ENCODE measurements around the gene SERPINA5. TPM values are rescaled to one million over a fixed set of nuclear protein-coding genes. Genes with fewer than 3 reads are reported as not detected.

Gene SERPINA5
- total RNA-seq, 2 experiments from 2014 or later, result not detected

GRCh38 chr14:94560751-94561655 lies 20.2 kb upstream of the SERPINA5 start, which contains the start of gene SERPINA4:
Gene SERPINA4 (plus strand): TSS chr14:94561442. CDS start chr14:94563483, 2,041 bp downstream.
- CTCF ChIA-PET, result interaction anchor here (0.7 to 1.0 kb wide), 2 partner anchors 12 kb away, joined by 3 read pairs; no protein-coding TSS in a partner anchor
- Mint-ChIP-seq H3K9me3 (ENCODE audit: low read depth) (no peaks in the 10 kb centered on the region), H3K27me3 (no peaks in the 10 kb centered on the region), H3K4me1 (no peaks in the 10 kb centered on the region), H3K27ac (no peak within 1 kb of the TSS), H3K36me3 (no peaks in the 10 kb centered on the region), H3K4me3 (no peak within 1 kb of the TSS)
- ATAC-seq, result no peak
- no peak for DNase-seq

- Mint-ChIP-seq H3K4me1 (no peaks in the 10 kb centered on the region), H3K4me3 (no peak overlapping the region), H3K27me3 (no peaks in the 10 kb centered on the region), H3K27ac (no peak overlapping the region), H3K9me3 (ENCODE audit: low read depth) (no peaks in the 10 kb centered on the region), H3K36me3 (no peaks in the 10 kb centered on the region)
- CTCF ChIA-PET, result interaction anchor here (1.0 kb wide), 1 partner anchor 13 kb away, joined by 3 read pairs; no protein-coding TSS in a partner anchor
- ATAC-seq (no peak), DNase-seq (no peak)
Measured at GRCh38 chr14:94561656-94562010, 19.6 kb upstream of the SERPINA5 start.

GRCh38 chr14:94562022-94562421 lies 19.2 kb upstream of the SERPINA5 start:
- Mint-ChIP-seq H3K36me3 (no peaks in the 10 kb centered on the region), H3K9me3 (ENCODE audit: low read depth) (no peaks in the 10 kb centered on the region), H3K27ac (no peak overlapping the region), H3K27me3 (no peaks in the 10 kb centered on the region), H3K4me3 (no peak overlapping the region), H3K4me1 (no peaks in the 10 kb centered on the region)
- DNase-seq, result no peak
- ATAC-seq, result no peak
- CTCF ChIA-PET, result interaction anchor here (1.0 kb wide), 1 partner anchor 13 kb away, joined by 3 read pairs; no protein-coding TSS in a partner anchor

DNA sequence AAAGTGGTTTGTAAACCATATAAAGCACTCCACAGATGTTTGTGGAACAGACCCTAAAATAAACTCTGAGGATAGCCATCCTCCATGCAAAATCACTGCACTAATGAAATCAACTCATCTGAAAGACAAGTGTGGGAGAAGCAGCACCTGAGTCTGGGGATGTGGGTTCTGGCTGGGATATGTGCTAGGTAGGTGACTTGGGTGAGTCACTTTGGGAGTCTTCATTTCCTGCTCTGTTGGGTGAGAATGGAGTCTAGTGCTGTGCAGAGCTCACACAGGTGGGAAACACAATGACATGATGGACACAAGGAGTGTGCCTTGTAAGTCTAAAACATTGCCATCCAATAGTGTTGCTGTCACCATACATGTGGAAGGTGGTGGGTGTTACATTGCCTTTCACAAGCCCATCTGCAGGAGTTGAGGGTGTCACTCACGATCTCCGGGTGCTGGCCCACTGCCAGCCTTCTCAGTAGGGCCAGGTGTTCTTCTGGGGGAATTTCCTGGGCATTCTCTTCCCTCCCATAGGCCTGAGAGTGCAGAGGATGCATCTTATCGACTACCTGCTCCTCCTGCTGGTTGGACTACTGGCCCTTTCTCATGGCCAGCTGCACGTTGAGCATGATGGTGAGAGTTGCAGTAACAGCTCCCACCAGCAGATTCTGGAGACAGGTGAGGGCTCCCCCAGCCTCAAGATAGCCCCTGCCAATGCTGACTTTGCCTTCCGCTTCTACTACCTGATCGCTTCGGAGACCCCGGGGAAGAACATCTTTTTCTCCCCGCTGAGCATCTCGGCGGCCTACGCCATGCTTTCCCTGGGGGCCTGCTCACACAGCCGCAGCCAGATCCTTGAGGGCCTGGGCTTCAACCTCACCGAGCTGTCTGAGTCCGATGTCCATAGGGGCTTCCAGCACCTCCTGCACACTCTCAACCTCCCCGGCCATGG lies 18.0 kb upstream of the SERPINA5 start:
- Mint-ChIP-seq H3K9me3 (ENCODE audit: low read depth) (no peaks in the 10 kb centered on the region), H3K27ac (no peak overlapping the region), H3K36me3 (no peaks in the 10 kb centered on the region), H3K4me3 (no peak overlapping the region), H3K27me3 (no peaks in the 10 kb centered on the region), H3K4me1 (no peaks in the 10 kb centered on the region)
- no peak for DNase-seq
- CTCF ChIA-PET, result no interaction called here
- no peak for ATAC-seq

DNA sequence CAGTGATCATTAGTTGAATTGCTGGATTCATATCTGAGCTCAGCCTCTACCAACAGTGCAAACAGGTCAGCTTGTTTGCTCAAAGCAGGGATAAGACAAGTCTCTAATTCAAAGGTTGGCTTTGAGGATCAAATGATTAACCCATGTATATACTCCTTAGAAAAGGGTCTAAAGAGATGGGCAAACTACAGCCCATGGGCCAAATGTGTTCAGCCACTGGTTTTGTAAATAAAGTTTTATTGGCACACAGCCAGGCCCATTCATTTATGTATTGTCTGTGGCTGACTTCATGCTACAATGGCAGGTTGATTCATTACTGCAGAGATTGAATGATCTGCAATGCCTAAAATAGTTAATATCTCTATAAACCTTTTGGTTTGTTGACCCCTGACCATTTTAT lies 16.8 kb upstream of the SERPINA5 start:
- ATAC-seq, result no peak
- no peaks in the 10 kb centered on the region for H3K27me3 Mint-ChIP-seq
- H3K27ac Mint-ChIP-seq, result no peak overlapping the region
- CTCF ChIA-PET, result no interaction called here
- DNase-seq, result no peak
- H3K36me3 Mint-ChIP-seq, result no peaks in the 10 kb centered on the region
- H3K9me3 Mint-ChIP-seq (ENCODE audit: low read depth), result no peaks in the 10 kb centered on the region
- H3K4me1 Mint-ChIP-seq, result no peaks in the 10 kb centered on the region
- no peak overlapping the region for H3K4me3 Mint-ChIP-seq

- no peak overlapping the region for H3K27ac Mint-ChIP-seq
- ATAC-seq (no peak), DNase-seq (no peak)
- H3K4me3 Mint-ChIP-seq, result no peak overlapping the region
- H3K9me3 Mint-ChIP-seq (ENCODE audit: low read depth), result no peaks in the 10 kb centered on the region
- CTCF ChIA-PET, result no interaction called here
- no peaks in the 10 kb centered on the region for H3K4me1 Mint-ChIP-seq
- no peaks in the 10 kb centered on the region for H3K27me3 Mint-ChIP-seq
- no peaks in the 10 kb centered on the region for H3K36me3 Mint-ChIP-seq
Measured at GRCh38 chr14:94568186-94568585, 13.0 kb upstream of the SERPINA5 start.

- Mint-ChIP-seq H3K4me1 (no peaks in the 10 kb centered on the region), H3K27me3 (no peaks in the 10 kb centered on the region), H3K4me3 (no peak overlapping the region), H3K36me3 (no peaks in the 10 kb centered on the region), H3K27ac (no peak overlapping the region), H3K9me3 (ENCODE audit: low read depth) (no peaks in the 10 kb centered on the region)
- no peak for ATAC-seq
- DNase-seq, result no peak
- CTCF ChIA-PET, result no interaction called here
Measured at GRCh38 chr14:94569381-94570001, 11.7 kb upstream of the SERPINA5 start.

DNA sequence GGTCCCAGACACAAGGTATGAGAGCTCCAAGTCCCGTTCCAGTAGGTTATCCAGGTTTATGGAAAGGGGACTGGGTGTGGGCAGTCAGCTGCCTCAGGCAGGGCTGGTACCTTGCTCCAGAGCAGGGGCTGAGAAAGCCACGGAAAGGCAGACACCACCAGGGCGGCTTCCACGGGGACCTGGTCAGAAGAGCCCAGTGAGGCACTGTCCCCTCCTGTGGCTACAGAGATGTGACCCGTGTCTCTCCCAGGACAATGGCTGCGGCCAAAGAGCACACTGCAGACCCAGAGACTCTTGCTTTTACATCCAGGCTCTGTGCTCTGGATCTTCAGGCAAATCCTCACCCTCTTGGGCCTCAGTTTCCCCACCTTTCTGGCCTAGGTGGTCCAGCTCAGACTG lies 11.2 kb upstream of the SERPINA5 start:
- DNase-seq, result no peak
- H3K4me3 Mint-ChIP-seq, result no peak overlapping the region
- no peak for ATAC-seq
- no peaks in the 10 kb centered on the region for H3K9me3 Mint-ChIP-seq (ENCODE audit: low read depth)
- CTCF ChIA-PET, result no interaction called here
- no peaks in the 10 kb centered on the region for H3K36me3 Mint-ChIP-seq
- no peaks in the 10 kb centered on the region for H3K27me3 Mint-ChIP-seq
- no peaks in the 10 kb centered on the region for H3K4me1 Mint-ChIP-seq
- H3K27ac Mint-ChIP-seq, result no peak overlapping the region

DNA sequence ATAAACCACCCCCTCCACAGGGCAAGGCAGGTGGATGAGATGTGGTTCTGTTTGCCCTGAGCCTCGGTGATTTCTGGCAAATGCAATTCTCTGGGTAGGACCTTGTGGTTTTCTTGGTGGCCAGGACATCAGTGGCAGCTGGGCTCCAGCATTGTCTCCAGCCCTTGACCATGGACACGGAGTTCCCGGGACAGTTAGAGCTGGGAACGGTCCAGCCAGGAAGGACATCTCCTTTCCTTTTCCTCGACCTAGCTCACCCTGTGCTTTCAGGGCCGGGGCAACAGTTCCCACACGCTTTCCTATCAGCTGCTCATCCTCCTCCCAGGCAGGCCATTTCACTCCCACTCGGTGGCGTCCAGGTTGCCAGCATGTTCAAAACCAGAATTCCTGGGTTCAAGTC lies 10.8 kb upstream of the SERPINA5 start:
- Mint-ChIP-seq H3K9me3 (ENCODE audit: low read depth) (no peaks in the 10 kb centered on the region), H3K4me1 (no peaks in the 10 kb centered on the region), H3K27me3 (no peaks in the 10 kb centered on the region), H3K36me3 (no peaks in the 10 kb centered on the region), H3K4me3 (no peak overlapping the region), H3K27ac (no peak overlapping the region)
- CTCF ChIA-PET, result no interaction called here
- DNase-seq (no peak), ATAC-seq (no peak)

DNA sequence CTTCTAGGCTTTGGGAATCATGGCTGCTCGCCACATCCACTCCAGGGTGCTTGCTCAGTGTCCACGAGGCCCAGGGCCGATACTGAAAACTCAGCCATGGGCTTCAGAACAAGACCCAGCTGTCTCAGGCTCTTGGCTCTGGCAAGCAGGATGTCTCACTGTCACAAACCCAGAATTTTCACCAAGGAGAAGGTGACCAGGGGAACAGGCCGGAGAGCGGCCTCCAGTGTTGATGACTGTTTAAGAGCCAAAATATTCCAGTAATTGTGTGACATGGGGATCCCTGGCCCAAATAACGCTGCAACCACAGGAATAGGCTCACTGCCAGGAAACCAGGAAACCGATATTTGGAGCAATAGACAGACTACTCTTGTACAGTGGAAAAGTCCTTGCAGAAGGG lies 9.8 kb upstream of the SERPINA5 start:
- Mint-ChIP-seq H3K4me1 (no peaks in the 10 kb centered on the region), H3K27ac (no peak overlapping the region), H3K36me3 (no peaks in the 10 kb centered on the region), H3K9me3 (ENCODE audit: low read depth) (no peaks in the 10 kb centered on the region), H3K4me3 (no peak overlapping the region), H3K27me3 (no peaks in the 10 kb centered on the region)
- DNase-seq (no peak), ATAC-seq (no peak)
- CTCF ChIA-PET, result no interaction called here

- H3K9me3 Mint-ChIP-seq (ENCODE audit: low read depth), result no peaks in the 10 kb centered on the region
- CTCF ChIA-PET, result no interaction called here
- H3K4me1 Mint-ChIP-seq, result no peaks in the 10 kb centered on the region
- no peaks in the 10 kb centered on the region for H3K36me3 Mint-ChIP-seq
- H3K27me3 Mint-ChIP-seq, result no peaks in the 10 kb centered on the region
- no peak overlapping the region for H3K27ac Mint-ChIP-seq
- DNase-seq (no peak), ATAC-seq (no peak)
- no peak overlapping the region for H3K4me3 Mint-ChIP-seq
Measured at GRCh38 chr14:94571950-94572349, 9.3 kb upstream of the SERPINA5 start.

DNA sequence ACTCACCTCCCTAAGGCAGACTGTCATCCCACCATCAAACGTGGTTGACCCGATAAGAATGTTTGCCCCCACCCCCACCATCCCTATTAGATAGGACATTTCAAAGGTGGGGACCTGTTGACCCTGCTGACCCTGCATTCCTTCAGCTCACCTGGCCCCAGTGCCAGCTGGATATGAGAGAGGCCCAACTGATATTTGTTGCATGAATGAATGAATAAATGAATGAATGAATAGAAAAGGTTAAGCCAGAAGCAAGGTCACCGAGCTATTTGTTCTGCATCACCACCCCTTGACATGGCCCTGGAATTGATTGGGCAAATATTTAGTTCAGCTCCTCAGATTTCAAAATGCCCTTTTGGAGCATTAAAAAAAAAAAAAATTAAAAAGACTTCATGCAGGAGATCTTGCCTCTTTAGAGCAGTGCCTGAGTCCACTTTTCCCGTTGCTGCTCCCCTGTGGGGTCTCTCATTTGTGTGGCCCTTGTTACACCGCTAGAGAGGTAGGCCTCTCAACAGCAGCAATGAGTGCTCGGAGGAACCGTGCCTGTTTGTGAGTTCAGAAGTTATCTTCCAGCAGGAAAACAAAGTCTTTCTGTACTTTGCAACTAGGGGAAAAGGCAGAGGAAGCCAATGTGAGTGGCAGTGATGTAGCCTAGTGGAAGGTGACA lies 8.5 kb upstream of the SERPINA5 start:
- no peaks in the 10 kb centered on the region for H3K36me3 Mint-ChIP-seq
- no peaks in the 10 kb centered on the region for H3K4me1 Mint-ChIP-seq
- H3K27ac Mint-ChIP-seq, result no peak overlapping the region
- DNase-seq (no peak), ATAC-seq (no peak)
- no peaks in the 10 kb centered on the region for H3K27me3 Mint-ChIP-seq
- no peaks in the 10 kb centered on the region for H3K9me3 Mint-ChIP-seq (ENCODE audit: low read depth)
- CTCF ChIA-PET, result no interaction called here
- no peak overlapping the region for H3K4me3 Mint-ChIP-seq
